Ovary (tissue), 9 donors: ENCODE measurements around the gene CACNA2D4. TPM values are rescaled to one million over a fixed set of nuclear protein-coding genes. Genes with fewer than 3 reads are reported as not detected.
"Not testable (repeated sequence)": the region's sequence is repeated elsewhere in the genome, so short reads cannot be mapped to it uniquely, and the experiment has no call there.

Experiments
- DNase-seq, 5 donors: peaks; one replicate each; pipeline ENCODE4 v3.0.0-alpha.2; 2019 to 2020
- H3K27ac ChIP-seq, 2 donors: fragments of 200-600 bp; one replicate each; pipeline versions ENCODE4 v1.5.1 to v1.8.0; 2019 to 2022
- H3K27me3 ChIP-seq: fragments of 200-600 bp; one replicate; pipeline ENCODE4 v1.8.0; 2022
- H3K36me3 ChIP-seq: fragments of 200-600 bp; sonication (generic); one replicate; pipeline ENCODE4 v1.5.1; 2019
- H3K4me1 ChIP-seq: one replicate; pipeline ENCODE4 v1.8.1; 2013; ENCODE audit warnings: mild to moderate bottlenecking, moderate library complexity; ENCODE audit not compliant: insufficient read depth
- H3K4me3 ChIP-seq: fragments of 200-600 bp; sonication (generic); one replicate; pipeline ENCODE4 v1.5.1; 2017
- H3K9me3 ChIP-seq, 2 donors: fragments of 200-600 bp in 1 of 2; sonication (generic) in 1 of 2; one replicate each; pipeline versions ENCODE4 v1.5.1 to v1.8.1; 2013 to 2019; ENCODE audit warnings: mild to moderate bottlenecking in 1 of 2, moderate library complexity in 1 of 2
- CTCF ChIP-seq, 3 donors: fragments of 450-650 bp in 2 of 3; fragments of 200-600 bp in 1 of 3; IDR thresholded peaks; one replicate each; pipeline versions ENCODE4 v1.5.1 to v1.8.0; 2016 to 2022; ENCODE audit warnings: antibody characterized with exemption in 3 of 3, mild to moderate bottlenecking in 1 of 3
- EP300 ChIP-seq: sonication (generic); formaldehyde crosslinking; IDR thresholded peaks from one replicate; pipeline ENCODE4 v1.6.1; 2017; ENCODE audit warnings: antibody characterized with exemption
- POLR2A ChIP-seq: fragments of 450-650 bp; IDR thresholded peaks from one replicate; pipeline ENCODE4 v1.6.1; 2017; ENCODE audit warnings: antibody characterized with exemption, mild to moderate bottlenecking, moderate library complexity
- WGBS, 3 donors: extraction: QIAGEN DNeasy Blood & Tissue Kit in 1 of 3; methylation state at CpG; one replicate each; pipeline versions ENCODE4 v1.1.5 to v1.1.7; 2013 to 2017; 5-methylcytosine and 5-hydroxymethylcytosine counted together
- intact Hi-C, 4 donors: fragments of 100-400 bp; cut with DNase I; formaldehyde crosslinking; loops; one replicate each; pipeline versions ENCODE4 v1.11.0 to v1.15.1; 2022 to 2023
- polyA plus RNA-seq, 2 donors: library from polyadenylated mRNA; stranded (reverse); fragments of 200-250 nt in 1 of 2; fragments of 350-450 nt in 1 of 2; fragmentation: Illumina TruSeq in 1 of 2; extraction: RNeasy Lipid Tissue Mini Kit (QIAGEN cat#74804) in 1 of 2; gene quantifications; one replicate each; pipeline ENCODE4 v1.2.3, GENCODE V29; 2013 to 2014
- total RNA-seq, 7 donors: library from RNA; depleted of rRNA in 2 of 7; stranded (reverse); fragments of >200 nt in 2 of 7; fragmentation: NEBNext Ultra II Directional in 3 of 7; extraction: Animal tissue kit (Norgen Biotek cat#: 25700) in 3 of 7; gene quantifications; one replicate each; pipeline versions ENCODE4 v1.1.0 to v1.2.4, GENCODE V29; 2016 to 2023
- donor health status: DM: no; HTN: no; CAD: no; lungs with moderate emphysema.
- donor health status: DM: no; HTN: no; CAD: no.
- donor health status: Bipolar disorder and iron deficiency.
- donor health status: DM: yes; HTN: yes; CAD: no.
- donor health status: DM: no; HTN: no; CAD: no.
- donor health status: DM: yes; HTN: yes; CAD: no.

The CACNA2D4 gene
- total and polyA plus RNA-seq, 9 donors: 2.1 to 6.8 (median 3.2) TPM

DNA sequence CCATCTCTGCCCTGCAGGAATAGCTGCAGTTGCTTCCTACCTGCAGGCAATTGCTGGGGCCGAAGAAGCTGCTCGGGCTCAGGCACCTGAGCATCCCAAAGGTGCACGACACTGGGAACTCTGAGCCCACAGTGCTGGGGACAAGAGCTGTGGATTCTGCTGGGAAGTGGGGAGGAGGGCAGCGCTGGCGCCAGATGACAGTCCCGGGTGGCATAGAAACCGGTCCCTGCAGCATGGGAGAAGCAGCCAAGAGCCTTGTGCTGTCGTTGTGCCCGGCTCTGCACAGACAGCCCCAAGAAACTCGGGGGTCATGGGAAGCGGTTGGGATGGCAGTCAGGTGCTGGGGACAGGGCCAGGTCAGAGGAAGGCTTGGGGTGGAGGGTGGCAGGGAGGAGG lies 97.6 kb downstream of the CACNA2D4 start:
- H3K36me3 ChIP-seq: no peaks in the 10 kb centered on the region
- no peaks in the 10 kb centered on the region for H3K9me3 ChIP-seq
- H3K27me3 ChIP-seq: no peaks in the 10 kb centered on the region
- WGBS, 3 donors: 63 to 76% (median 66%) methylated on average over 11 of the region's 11 CpGs
- no peaks in the 10 kb centered on the region for H3K4me1 ChIP-seq
- DNase-seq: no peak
- H3K27ac ChIP-seq: no peak overlapping the region
- no peak overlapping the region for H3K4me3 ChIP-seq
- intact Hi-C loops: loop anchor here in 1 of 4 donors (10.0 kb wide), 1 partner anchor 104 kb away; no protein-coding TSS in a partner anchor
- TF ChIP-seq EP300 (no peak), POLR2A (no peak), CTCF (IDR thresholded peaks at IDR 0.05) (no peak)

DNA sequence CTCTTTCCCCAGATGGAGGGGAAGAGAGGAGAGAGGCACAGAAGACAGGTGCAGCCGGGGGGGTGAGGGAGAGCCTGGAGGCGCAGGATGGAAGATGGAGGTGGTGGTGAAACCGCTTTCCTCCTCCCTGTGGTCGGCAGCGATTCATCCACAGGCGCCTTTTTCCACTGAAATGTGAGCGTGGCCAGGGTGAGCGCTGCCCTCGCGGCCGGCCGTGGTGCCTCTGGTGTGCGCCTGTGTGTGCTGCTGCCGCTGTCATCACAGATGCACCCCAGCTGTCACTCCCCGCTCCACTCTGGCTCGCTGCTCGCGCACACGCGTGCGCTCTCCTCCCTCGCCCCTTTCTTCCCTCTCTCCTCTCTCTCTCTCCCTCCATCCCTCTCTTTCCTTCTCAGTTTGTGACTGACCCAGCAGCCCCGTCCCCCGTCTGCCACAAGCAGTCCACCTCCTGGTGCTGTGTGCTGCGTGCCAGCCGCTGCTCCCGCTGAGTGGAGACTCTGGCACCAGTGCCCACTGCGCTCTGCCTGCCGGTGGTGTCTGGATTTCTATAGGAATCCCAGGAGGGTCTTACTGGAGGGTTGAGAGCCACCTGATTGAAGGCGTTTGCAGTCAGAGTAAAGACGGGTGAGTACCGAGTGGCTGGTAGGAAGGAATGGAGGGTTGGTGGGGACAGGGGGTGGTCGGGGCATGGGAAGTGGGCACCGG lies 98.1 kb downstream of the CACNA2D4 start, which contains the start of gene LRTM2:
Gene LRTM2, plus strand, starts transcription at position 375 of the 705 bp plus-strand sequence. CDS start 7,584 bp downstream, outside the sequence.
- no peaks in the 10 kb centered on the region for H3K27me3 ChIP-seq
- H3K9me3 ChIP-seq: no peaks in the 10 kb centered on the region
- DNase-seq: no peak
- 8 to 9% (median 9%) methylated on average over 34 of the region's 34 CpGs for WGBS, 3 donors
- no peak within 1 kb of the TSS for H3K4me3 ChIP-seq
- H3K27ac ChIP-seq: no peak within 1 kb of the TSS
- TF ChIP-seq POLR2A: no peak
- TF ChIP-seq EP300: no peak
- TF ChIP-seq CTCF (IDR thresholded peaks at IDR 0.05): no peak
- H3K36me3 ChIP-seq: no peaks in the 10 kb centered on the region
- intact Hi-C loops: loop anchor here in 1 of 4 donors (10.0 kb wide), 1 partner anchor 104 kb away; no protein-coding TSS in a partner anchor
- H3K4me1 ChIP-seq: no peaks in the 10 kb centered on the region

DNA sequence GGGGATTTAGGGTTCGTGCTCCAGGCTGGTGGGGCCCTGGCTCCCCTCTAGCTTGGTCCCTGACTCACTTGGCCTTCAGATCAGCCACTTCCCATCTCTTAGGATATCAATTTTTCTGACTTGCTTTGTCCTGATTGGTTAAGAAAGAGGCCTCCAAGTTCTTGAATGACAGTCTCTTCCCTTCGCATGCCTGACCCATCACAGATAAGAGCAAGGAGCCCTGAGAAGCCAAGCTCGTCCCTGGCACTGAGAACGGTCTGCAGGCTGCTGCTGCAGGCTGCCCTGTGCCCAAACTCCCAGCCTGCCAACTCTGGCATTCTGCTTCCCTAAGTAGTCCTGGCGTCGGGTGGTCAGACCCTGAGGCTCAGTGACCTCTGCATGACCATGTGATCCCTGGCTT lies 98.9 kb downstream of the CACNA2D4 start:
- H3K27ac ChIP-seq: no peak overlapping the region
- 33 to 50% (median 33%) methylated on average over 6 of the region's 6 CpGs for WGBS, 3 donors
- intact Hi-C loops: no loop called here
- no peaks in the 10 kb centered on the region for H3K9me3 ChIP-seq
- H3K4me3 ChIP-seq: no peak overlapping the region
- no peaks in the 10 kb centered on the region for H3K27me3 ChIP-seq
- no peaks in the 10 kb centered on the region for H3K36me3 ChIP-seq
- TF ChIP-seq POLR2A: no peak
- no peak for TF ChIP-seq CTCF (IDR thresholded peaks at IDR 0.05)
- TF ChIP-seq EP300: no peak
- H3K4me1 ChIP-seq: no peaks in the 10 kb centered on the region
- DNase-seq: no peak

GRCh38 chr12:1819050-1819449 lies 99.4 kb downstream of the CACNA2D4 start:
- Histone ChIP-seq H3K4me3 (no peak overlapping the region), H3K9me3 (no peaks in the 10 kb centered on the region), H3K27me3 (no peaks in the 10 kb centered on the region), H3K27ac (no peak overlapping the region), H3K4me1 (no peaks in the 10 kb centered on the region), H3K36me3 (no peaks in the 10 kb centered on the region)
- TF ChIP-seq POLR2A (no peak), EP300 (no peak), CTCF (IDR thresholded peaks at IDR 0.05) (no peak)
- intact Hi-C loops: no loop called here
- WGBS, 3 donors: 31 to 37% (median 34%) methylated on average over 9 of the region's 9 CpGs
- DNase-seq: no peak

GRCh38 chr12:1817928-1818327 lies 100.5 kb downstream of the CACNA2D4 start:
- H3K27me3 ChIP-seq, DNase-seq, intact Hi-C loops, H3K4me3 ChIP-seq, H3K9me3 ChIP-seq, H3K4me1 ChIP-seq, H3K27ac ChIP-seq, H3K36me3 ChIP-seq: not testable (repeated sequence)
- 85 to 96% (median 93%) methylated on average over 6 to 28 of the region's 28 CpGs for whole genome bisulfite sequencing, 3 donors
